Daoy (cell line): Measurements from ENCODE around the gene TBC1D9. TPM values are rescaled to one million over a fixed set of nuclear protein-coding genes. Genes with fewer than 3 reads are reported as not detected.
"Not testable (repeated sequence)": the region's sequence is repeated elsewhere in the genome, so short reads cannot be mapped to it uniquely, and the experiment has no call there.

Source experiments
- DNase-seq: peaks from one replicate; pipeline ENCODE4 v3.0.0-alpha.2; 2015; ENCODE audit warnings: low read depth
- total RNA-seq: library from RNA; depleted of rRNA; stranded (reverse); fragments of >200 nt; shearing (Covaris generic); gene quantifications from 2 replicates; pipeline ENCODE4 v1.2.3, GENCODE V29; 2014

Gene TBC1D9
- total RNA-seq, 1 experiment from 2014 or later: 6.1 TPM

DNA sequence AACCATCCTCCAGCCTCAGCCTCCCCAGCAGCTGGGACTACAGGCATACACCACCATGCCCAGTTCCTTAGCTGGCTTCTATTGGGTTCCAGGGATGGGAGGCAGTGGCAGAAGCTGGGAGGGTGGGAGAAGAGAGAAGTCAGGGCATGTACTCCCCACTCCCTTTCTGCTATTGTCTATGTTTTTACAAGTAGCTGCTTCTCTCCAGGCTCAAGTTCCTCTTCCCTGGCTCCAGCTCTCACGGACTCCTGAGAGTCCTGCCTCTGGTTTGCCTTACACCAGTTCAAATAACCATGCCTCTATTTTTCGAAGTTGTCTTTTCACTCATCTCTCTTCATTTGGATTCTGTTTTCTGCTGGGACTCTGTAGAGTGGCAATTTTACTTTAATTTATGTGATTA lies 2.9 kb downstream of the TBC1D9 start:
- no peak for DNase-seq

GRCh38 chr4:140752291-140753068 lies 3.7 kb downstream of the TBC1D9 start:
- DNase-seq: no peak

- DNase-seq: no peak
Measured at GRCh38 chr4:140750470-140750869, 5.7 kb downstream of the TBC1D9 start.

DNA sequence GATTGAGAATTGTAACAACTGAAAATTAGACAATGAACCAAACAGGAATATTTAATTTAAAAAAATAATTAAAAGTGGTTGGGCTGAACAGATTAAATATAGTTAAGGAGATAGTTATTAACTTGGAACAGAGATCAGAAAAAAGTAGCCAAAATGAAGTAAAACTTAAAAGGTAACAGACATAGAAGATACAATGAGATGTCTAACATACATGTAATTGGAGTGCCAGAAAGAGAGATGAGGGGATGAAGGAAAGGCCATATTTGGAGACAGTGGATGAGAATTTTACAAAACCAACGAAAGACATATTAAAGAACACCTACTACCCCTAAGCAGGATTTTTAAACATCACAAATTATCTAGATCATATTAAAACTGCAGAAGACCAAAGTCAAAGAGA lies 8.0 kb downstream of the TBC1D9 start:
- DNase-seq: no peak

DNA sequence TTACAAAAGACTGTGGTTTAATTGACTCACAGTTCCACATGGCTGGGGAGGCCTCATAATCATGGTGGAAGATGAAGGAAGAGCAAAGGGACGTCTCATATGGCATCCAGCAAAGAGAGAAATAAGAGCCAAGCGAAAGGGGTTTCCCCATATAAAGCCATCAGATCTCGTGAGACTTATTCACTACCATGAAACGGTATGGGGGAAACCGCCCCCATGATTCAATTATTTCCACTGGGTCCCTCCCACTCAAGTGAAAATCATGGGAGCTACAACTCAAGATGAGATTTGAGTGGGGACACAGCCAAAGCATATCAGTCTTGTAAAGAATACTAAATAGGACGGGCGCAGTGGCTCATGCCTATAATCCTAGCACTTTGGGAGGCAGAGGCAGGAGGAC lies 9.6 kb downstream of the TBC1D9 start:
- not testable (repeated sequence) for DNase-seq

- no peak for DNase-seq
Measured at GRCh38 chr4:140744421-140744820, 11.8 kb downstream of the TBC1D9 start.

- peak; percentile 24 for DNase-seq
Measured at GRCh38 chr4:140743194-140743931, 12.8 kb downstream of the TBC1D9 start.

- no peak for DNase-seq
Measured at GRCh38 chr4:140742838-140743193, 13.4 kb downstream of the TBC1D9 start.

GRCh38 chr4:140740906-140741670 lies 15.1 kb downstream of the TBC1D9 start:
- DNase-seq: no peak

- no peak for DNase-seq
Measured at GRCh38 chr4:140740422-140740821, 15.8 kb downstream of the TBC1D9 start.

GRCh38 chr4:140739971-140740370 lies 16.2 kb downstream of the TBC1D9 start:
- no peak for DNase-seq

GRCh38 chr4:140738139-140738538 lies 18.0 kb downstream of the TBC1D9 start:
- no peak for DNase-seq

GRCh38 chr4:140736669-140737343 lies 19.4 kb downstream of the TBC1D9 start:
- DNase-seq: no peak

DNA sequence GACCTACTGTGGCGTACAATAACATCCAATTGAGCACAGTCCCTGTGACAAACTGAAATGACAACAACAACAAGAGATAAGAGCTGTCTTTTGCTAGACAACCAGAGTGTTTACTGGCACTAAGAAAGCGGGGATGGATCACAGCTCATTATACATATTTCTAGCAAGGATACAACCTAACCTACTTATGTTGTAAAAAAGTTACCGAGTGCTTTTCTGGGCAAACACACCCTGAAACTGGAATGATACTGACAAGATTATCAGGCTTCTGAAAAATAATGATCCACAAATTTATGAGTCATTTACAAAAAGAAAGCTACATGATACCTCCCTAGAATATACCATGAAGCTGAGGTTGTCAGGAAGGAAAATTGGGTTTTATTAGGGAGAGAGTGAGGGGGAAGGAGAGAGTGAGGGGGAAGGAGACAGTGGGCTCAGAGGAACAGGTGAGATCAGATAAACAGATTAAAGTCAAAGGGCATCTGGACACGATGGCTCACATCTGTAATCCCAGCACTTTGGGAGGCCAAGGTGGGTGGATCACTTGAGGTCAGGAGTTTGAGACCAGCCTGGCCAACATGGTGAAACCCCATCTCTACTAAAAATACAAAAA lies 20.3 kb downstream of the TBC1D9 start:
- DNase-seq: no peak

DNA sequence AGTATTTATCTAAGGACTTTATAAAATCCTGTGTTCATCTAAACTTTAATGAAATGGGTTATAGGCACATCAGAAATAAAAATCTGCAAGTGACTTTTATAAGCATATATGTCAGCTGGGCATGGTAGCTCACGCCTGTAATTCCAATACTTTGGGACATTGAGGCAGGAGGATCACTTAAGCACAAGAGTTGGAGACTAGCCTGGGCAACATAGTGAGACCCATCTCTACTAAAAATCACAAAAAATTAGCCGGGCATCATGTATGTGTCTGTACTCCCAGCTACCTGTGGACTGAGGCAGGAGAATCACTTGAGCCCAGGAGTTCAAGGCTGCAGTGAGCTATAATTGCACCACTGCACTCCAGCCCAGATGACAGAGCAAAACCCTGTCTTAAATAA lies 20.9 kb downstream of the TBC1D9 start:
- DNase-seq: no peak

DNA sequence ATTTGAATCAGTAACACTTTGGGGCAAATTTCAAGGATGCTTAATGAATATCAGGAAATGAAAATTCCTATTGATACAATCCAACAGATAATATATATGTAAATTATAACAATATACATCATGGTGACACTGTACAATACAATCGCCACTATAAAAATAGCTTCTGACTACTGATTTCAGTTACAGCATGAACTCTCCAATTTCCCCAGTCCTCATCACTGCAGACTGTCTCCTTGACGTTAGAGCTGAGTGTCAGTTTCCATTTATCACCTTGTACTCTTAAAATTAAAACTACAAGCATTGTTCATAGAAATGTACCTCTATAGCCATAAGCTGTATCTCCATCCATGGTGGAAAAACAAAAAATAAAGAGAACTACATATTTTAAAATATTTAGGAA lies 23.4 kb downstream of the TBC1D9 start:
- no peak for DNase-seq

DNA sequence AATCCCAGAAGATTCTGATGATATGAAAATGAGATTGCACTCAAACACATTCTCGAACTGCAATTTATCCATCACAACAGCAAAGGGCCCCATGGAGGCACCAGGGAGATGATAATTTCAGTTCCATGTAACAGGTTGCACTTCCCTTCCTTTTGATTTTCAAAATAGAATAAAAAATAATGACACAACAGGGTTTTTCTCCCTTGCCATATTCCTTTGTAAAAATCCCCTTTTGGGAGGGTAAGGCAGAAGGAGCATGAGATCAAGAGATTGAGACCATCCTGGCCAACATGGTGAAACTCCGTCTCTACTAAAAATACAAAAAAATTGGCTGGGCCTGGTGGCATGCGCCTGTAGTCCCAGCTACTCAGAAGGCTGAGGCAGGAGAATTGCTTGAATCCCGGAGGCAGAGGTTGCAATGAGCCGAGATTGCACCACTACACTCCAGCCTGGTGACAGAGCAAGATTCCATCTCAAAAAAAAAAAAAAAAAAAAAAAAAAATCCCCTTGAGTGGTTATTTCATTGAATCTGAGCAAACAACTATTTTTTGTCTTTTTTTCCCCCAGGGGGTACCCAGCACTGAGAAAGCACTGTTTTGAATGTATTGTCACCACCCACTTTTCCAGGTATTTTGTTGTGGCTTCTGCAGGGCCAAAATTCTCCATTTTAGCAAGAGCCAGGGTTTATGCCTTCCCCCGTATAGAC lies 26.7 kb downstream of the TBC1D9 start:
- DNase-seq: no peak

- DNase-seq: peak; percentile 63
Measured at GRCh38 chr4:140726776-140727500, 29.2 kb downstream of the TBC1D9 start.

DNA sequence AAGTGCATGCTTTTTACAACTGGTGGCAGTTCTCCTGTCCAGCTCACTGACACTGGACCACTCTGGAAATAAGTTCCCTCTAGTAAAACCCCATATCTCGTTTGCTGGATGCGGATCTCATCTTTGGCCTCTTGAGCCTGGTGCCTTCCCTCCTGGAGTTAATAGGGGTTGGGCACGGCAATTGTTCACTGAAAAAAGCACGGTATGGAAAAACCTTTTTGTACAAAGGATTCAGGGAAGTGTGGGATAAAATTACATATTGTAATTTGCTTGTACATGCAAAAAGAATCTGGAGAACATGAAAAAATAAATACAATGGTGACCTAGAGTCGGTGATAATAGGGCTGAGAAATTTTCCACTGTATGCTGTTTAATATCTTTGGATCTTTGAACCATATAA lies 30.6 kb downstream of the TBC1D9 start:
- no peak for DNase-seq

- DNase-seq: no peak
Measured at GRCh38 chr4:140724760-140725159, 31.4 kb downstream of the TBC1D9 start.
